Left lung (tissue), 10 donors: Measurements from ENCODE around the gene SOX18. TPM values are rescaled to one million over a fixed set of nuclear protein-coding genes. Genes with fewer than 3 reads are reported as not detected.

Experiments
- ATAC-seq: fragments of 200-7000 bp; cut with Tn5 transposase; one replicate; pipeline ENCODE4 v1.9.1; 2020; ENCODE audit warnings: moderate library complexity
- DNase-seq, 4 donors: peaks; one replicate each; pipeline ENCODE4 v3.0.0-alpha.2; 2013 to 2020
- H3K27ac ChIP-seq, 2 donors: fragments of 200-600 bp; sonication (generic) in 1 of 2; one replicate each; pipeline versions ENCODE4 v1.5.0 to v1.8.0; 2020 to 2021
- H3K27me3 ChIP-seq, 2 donors: fragments of 200-600 bp; sonication (generic) in 1 of 2; one replicate each; pipeline versions ENCODE4 v1.5.0 to v1.8.0; 2020 to 2021
- H3K36me3 ChIP-seq, 2 donors: fragments of 200-600 bp; sonication (generic) in 1 of 2; one replicate each; pipeline versions ENCODE4 v1.5.0 to v1.8.0; 2020 to 2021
- H3K4me1 ChIP-seq, 2 donors: fragments of 200-600 bp; one replicate each; pipeline ENCODE4 v1.8.0; 2021
- H3K4me3 ChIP-seq, 2 donors: fragments of 200-600 bp; sonication (generic) in 1 of 2; one replicate each; pipeline versions ENCODE4 v1.5.0 to v1.8.0; 2020 to 2021; ENCODE audit warnings: mild to moderate bottlenecking in 1 of 2
- H3K9me3 ChIP-seq, 2 donors: fragments of 200-600 bp; sonication (generic) in 1 of 2; one replicate each; pipeline versions ENCODE4 v1.5.0 to v1.8.0; 2020 to 2021
- intact Hi-C, 2 donors: fragments of 100-400 bp; cut with DNase I; formaldehyde crosslinking; loops; one replicate each; pipeline versions ENCODE4 v1.11.2 to v1.14.2; 2022
- polyA plus RNA-seq, 6 donors: library from polyadenylated mRNA; unstranded; fragments of 120-200 nt; gene quantifications; one replicate each; pipeline ENCODE4 v1.2.1, GENCODE V29; 2013; ENCODE audit not compliant: insufficient read length in 6 of 6
- total RNA-seq, 2 donors: library from RNA; stranded (reverse); fragmentation: NEBNext Ultra II Directional; extraction: Animal tissue kit (Norgen Biotek cat#: 25700); gene quantifications; one replicate each; pipeline ENCODE4 v1.2.1, GENCODE V29; 2021
- TF ChIP-seq, protein P1 (sequence below), 2 donors: fragments of 200-600 bp; sonication (generic) in 1 of 2; IDR thresholded peaks; one replicate each; pipeline versions ENCODE4 v1.5.0 to v1.8.0; 2021; ENCODE audit warnings: antibody characterized with exemption in 2 of 2
- donor health status: DM: no; HTN: yes; CAD: no.
- donor health status: DM: no; HTN: no; CAD: no.

SOX18 gene
- total and polyA plus RNA-seq, 8 donors: 11.5 to 69.2 (median 18.2) TPM

DNA sequence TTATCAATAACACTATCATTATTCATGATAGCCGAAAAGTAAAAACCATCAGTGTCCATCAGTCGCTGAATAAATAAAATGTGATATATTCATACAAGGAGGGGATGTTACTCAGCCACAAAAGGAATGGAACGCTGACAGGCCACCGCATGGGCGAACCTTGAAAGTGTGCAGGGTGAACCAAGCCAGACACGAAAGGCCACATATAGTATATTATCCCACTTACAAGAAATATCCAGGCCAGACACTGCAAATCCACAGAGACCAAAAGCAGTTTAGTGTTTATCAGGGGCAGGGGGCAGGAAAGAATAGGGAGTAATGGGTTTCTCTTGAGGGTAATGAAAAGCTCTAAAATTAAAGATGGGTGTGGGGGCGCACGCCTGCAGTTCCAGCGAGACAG is 5.7 kb downstream of the SOX18 start:
- H3K4me1 ChIP-seq: peaks cover 17 to 40% of the 10 kb centered on the region in 2 donors
- peak overlapping the region in 1 of 2 donors; percentile 41 for H3K27ac ChIP-seq
- peaks cover 41 to 88% of the 10 kb centered on the region in 2 donors for H3K27me3 ChIP-seq
- H3K36me3 ChIP-seq: peaks cover 0 to 8% of the 10 kb centered on the region in 2 donors
- no peaks in the 10 kb centered on the region for H3K9me3 ChIP-seq
- intact Hi-C loops: no loop called here
- TF ChIP-seq, protein P1, sequence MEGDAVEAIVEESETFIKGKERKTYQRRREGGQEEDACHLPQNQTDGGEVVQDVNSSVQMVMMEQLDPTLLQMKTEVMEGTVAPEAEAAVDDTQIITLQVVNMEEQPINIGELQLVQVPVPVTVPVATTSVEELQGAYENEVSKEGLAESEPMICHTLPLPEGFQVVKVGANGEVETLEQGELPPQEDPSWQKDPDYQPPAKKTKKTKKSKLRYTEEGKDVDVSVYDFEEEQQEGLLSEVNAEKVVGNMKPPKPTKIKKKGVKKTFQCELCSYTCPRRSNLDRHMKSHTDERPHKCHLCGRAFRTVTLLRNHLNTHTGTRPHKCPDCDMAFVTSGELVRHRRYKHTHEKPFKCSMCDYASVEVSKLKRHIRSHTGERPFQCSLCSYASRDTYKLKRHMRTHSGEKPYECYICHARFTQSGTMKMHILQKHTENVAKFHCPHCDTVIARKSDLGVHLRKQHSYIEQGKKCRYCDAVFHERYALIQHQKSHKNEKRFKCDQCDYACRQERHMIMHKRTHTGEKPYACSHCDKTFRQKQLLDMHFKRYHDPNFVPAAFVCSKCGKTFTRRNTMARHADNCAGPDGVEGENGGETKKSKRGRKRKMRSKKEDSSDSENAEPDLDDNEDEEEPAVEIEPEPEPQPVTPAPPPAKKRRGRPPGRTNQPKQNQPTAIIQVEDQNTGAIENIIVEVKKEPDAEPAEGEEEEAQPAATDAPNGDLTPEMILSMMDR (IDR thresholded peaks at IDR 0.05): no peak
- no peak for DNase-seq
- ATAC-seq: no peak
- H3K4me3 ChIP-seq: no peak overlapping the region

DNA sequence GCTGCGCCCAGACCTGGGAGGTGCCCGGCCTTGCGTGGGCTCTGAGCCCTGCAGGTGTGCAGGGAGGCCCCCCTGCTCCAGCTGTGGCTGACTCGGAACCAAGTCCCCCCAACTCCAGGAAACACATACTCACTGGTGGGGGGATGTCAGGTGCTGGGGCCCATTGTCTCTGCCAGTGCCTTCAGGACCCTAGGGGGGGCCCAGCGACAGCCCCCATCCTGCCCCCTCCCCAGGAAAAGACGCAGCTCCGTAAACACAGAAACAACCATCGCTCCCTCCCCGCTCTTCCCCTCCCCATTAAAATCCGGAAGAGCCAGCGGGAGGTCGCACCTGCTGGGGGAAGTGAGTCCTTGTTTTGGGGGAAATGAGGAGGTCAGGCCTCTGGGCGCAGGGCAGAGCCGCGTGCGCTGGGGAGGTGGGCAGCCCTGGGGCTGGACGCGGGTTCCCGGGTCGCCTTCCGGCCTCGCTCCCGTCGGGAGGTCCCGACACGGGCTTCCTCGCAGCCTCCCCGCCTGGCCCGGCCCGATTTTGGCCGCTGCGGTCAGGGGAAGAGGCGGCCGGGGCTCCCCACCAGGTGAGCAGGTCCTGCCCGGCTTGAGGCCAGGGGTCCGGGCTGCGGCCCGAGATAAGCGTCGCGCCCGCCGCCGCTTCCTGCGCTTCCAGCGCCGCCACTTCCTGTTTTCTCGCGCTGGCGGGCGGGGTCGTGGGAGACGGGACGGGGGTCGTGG is 7.2 kb downstream of the SOX18 start:
- ATAC-seq (no peak), DNase-seq (no peak)
- Histone ChIP-seq H3K27me3 (peaks cover 34 to 88% of the 10 kb centered on the region in 2 donors), H3K9me3 (no peaks in the 10 kb centered on the region), H3K27ac (peak overlapping the region; percentile 62 to 80), H3K4me1 (peaks cover 21 to 50% of the 10 kb centered on the region in 2 donors), H3K4me3 (peak overlapping the region; percentile 36 to 37), H3K36me3 (no peaks in the 10 kb centered on the region)
- intact Hi-C loops: no loop called here
- TF ChIP-seq, protein P1 (IDR thresholded peaks at IDR 0.05): no peak

DNA sequence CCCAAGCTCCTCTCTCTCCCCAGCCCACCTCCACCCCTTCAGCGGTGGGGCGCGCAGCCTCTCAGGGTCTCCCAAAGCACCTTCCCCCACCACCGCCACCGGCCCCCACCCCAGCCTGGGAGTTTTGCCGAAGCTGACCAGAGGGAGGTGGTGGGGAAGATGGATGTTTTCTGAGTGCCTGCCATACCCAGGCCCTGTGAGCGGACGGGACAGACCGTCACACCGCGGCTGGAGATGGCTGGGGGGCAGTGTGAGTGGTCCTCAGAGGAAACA is 7.7 kb downstream of the SOX18 start:
- peak overlapping the region; percentile 62 to 80 for H3K27ac ChIP-seq
- TF ChIP-seq, protein P1 (IDR thresholded peaks at IDR 0.05): no peak
- peaks cover 21 to 50% of the 10 kb centered on the region in 2 donors for H3K4me1 ChIP-seq
- no peak for DNase-seq
- H3K36me3 ChIP-seq: no peaks in the 10 kb centered on the region
- peaks cover 32 to 88% of the 10 kb centered on the region in 2 donors for H3K27me3 ChIP-seq
- no peak for ATAC-seq
- H3K4me3 ChIP-seq: peak overlapping the region in 1 of 2 donors; percentile 36
- no peaks in the 10 kb centered on the region for H3K9me3 ChIP-seq
- intact Hi-C loops: no loop called here

DNA sequence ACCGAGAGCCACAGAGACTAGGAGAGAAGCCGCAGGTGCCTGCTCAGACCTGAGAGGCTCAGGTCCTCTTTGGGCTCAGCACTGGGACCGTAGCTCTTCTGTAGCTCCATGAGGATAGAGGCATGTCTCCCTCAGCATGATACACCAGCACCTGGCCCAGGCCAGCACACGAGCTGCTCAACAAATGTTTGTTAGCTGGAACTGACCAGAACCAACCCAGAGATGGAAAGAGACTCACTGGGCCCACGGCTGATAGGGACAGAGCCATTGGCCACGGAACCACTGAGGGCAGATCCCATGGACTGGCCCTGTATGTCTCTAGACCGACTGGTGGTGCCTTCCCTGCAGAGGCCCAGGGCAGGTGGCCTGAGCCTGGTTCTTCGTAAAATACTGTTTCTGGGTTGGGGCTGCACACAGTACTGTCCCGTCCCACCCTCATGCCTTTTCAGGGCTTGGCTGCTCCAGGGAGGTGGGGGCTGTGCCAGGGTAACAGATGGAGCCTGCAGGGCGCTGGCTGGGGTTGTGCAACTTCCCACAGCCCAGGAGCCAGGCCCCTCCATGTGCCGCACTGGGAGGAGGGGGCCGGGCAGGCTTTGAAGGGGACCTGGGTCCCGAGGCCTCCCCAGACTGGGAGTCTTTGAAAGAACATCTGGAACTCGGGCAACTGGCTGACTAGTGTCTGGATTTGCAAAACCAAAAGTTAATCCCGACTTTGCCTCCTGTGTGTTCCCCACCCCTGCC is 8.2 kb downstream of the SOX18 start:
- H3K27me3 ChIP-seq: peaks cover 32 to 88% of the 10 kb centered on the region in 2 donors
- TF ChIP-seq, protein P1 (IDR thresholded peaks at IDR 0.05): no peak
- H3K4me3 ChIP-seq: no peak overlapping the region
- no peak for DNase-seq
- peaks cover 21 to 50% of the 10 kb centered on the region in 2 donors for H3K4me1 ChIP-seq
- H3K27ac ChIP-seq: peak overlapping the region in 1 of 2 donors; percentile 80
- H3K9me3 ChIP-seq: no peaks in the 10 kb centered on the region
- intact Hi-C loops: no loop called here
- no peak for ATAC-seq
- H3K36me3 ChIP-seq: no peaks in the 10 kb centered on the region
